ENCODE results near the gene TIGAR. TPM values are rescaled to one million over a fixed set of nuclear protein-coding genes. Genes with fewer than 3 reads are reported as not detected.

TIGAR gene
- total RNA-seq, 1 donor from 2014 or later, result 13.6 TPM

DNA sequence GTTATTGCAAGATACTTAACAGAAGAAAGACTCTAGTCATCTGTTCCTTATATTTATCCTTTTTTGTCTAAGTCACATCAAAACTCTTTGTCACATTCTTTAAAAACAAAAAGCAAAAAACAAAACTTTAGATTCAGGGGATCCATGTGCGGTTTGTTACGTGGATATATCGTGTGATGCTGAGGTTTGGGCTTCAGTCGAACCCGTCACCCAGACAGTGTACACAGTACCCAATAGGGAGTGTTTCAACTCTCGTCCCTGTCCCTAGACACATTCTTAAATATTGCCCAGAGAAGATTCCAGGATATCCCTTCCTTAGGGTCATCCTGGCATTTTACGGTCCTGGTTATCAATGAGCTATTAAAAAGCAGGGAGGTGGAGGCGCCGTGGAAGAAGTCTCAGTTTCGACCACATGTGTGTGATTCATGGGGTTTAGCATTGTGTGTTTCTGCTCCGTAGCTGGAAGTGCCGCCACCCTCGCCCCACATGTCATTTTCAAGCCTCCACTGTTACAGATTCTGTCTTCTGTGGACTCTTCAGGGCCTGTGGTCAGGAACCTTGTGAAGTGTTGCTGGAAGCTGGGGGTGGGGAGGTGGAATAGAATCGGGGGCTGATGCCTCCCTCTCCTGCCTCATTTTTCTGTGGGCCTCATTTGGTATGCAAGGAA, 27.6 kb upstream of the TIGAR start:
- Histone ChIP-seq H3K36me3 (peaks cover 28% of the 10 kb centered on the region), H3K27ac (replicated peaks) (peak overlapping the region; percentile 52), H3K4me3 (no peak overlapping the region), H3K9me3 (replicated peaks) (no peaks in the 10 kb centered on the region), H3K27me3 (ENCODE audit: low read depth) (no peaks in the 10 kb centered on the region), H3K4me1 (peaks cover 90% of the 10 kb centered on the region)
- intact Hi-C loops (cut with micrococcal nuclease), result no loop called here
- no peak for DNase-seq
- TF ChIP-seq CTCF (IDR thresholded peaks at IDR 0.05; ENCODE audit: borderline replicate concordance), result no peak

- peak overlapping the region; percentile 52 for H3K27ac ChIP-seq (replicated peaks)
- peaks cover 88% of the 10 kb centered on the region for H3K4me1 ChIP-seq
- peaks cover 23% of the 10 kb centered on the region for H3K36me3 ChIP-seq
- no peaks in the 10 kb centered on the region for H3K9me3 ChIP-seq (replicated peaks)
- no peak overlapping the region for H3K4me3 ChIP-seq
- intact Hi-C loops (cut with micrococcal nuclease), result no loop called here
- no peak for DNase-seq
- TF ChIP-seq CTCF (IDR thresholded peaks at IDR 0.05; ENCODE audit: borderline replicate concordance), result no peak
- no peaks in the 10 kb centered on the region for H3K27me3 ChIP-seq (ENCODE audit: low read depth)
Measured at GRCh38 chr12:4293966-4294505, 27.0 kb upstream of the TIGAR start.

DNA sequence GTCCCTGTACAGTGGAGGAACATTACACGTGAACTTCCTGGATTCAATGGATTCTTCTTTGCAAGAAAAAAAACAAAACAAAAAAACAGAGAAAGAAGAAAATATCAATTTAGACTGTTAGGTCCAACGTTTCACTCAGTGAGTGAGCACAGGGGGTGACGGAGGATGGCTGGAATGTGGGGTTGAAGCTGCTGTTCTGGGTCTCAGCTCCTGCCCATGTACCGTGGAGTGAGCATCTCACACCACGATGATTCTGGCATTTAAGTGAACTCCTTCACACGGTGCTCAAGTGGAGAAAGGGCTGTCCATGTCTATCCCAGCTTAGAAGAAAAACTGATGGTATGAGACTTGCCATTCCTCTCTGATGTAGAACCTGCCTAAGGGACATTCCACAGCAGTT, 24.3 kb upstream of the TIGAR start:
- H3K4me1 ChIP-seq, result peaks cover 88% of the 10 kb centered on the region
- no peaks in the 10 kb centered on the region for H3K9me3 ChIP-seq (replicated peaks)
- H3K4me3 ChIP-seq, result no peak overlapping the region
- H3K27me3 ChIP-seq (ENCODE audit: low read depth), result no peaks in the 10 kb centered on the region
- H3K36me3 ChIP-seq, result peaks cover 29% of the 10 kb centered on the region
- intact Hi-C loops (cut with micrococcal nuclease), result no loop called here
- peak overlapping the region; percentile 28 for H3K27ac ChIP-seq (replicated peaks)
- no peak for TF ChIP-seq CTCF (IDR thresholded peaks at IDR 0.05; ENCODE audit: borderline replicate concordance)
- DNase-seq, result no peak

GRCh38 chr12:4297617-4298016, 23.4 kb upstream of the TIGAR start:
- intact Hi-C loops (cut with micrococcal nuclease), result no loop called here
- DNase-seq, result no peak
- H3K36me3 ChIP-seq, result peaks cover 32% of the 10 kb centered on the region

GRCh38 chr12:4300883-4301282, 20.1 kb upstream of the TIGAR start:
- no peak overlapping the region for H3K4me3 ChIP-seq
- H3K4me1 ChIP-seq, result peaks cover 86% of the 10 kb centered on the region
- intact Hi-C loops (cut with micrococcal nuclease), result no loop called here
- TF ChIP-seq CTCF (IDR thresholded peaks at IDR 0.05; ENCODE audit: borderline replicate concordance), result no peak
- no peak for DNase-seq
- peaks cover 24% of the 10 kb centered on the region for H3K36me3 ChIP-seq
- no peaks in the 10 kb centered on the region for H3K27me3 ChIP-seq (ENCODE audit: low read depth)
- H3K9me3 ChIP-seq (replicated peaks), result no peaks in the 10 kb centered on the region
- H3K27ac ChIP-seq (replicated peaks), result peak overlapping the region; percentile 72

More at GRCh38 chr12:4297617-4298016, 23.4 kb upstream of the TIGAR start:
- TF ChIP-seq CTCF (IDR thresholded peaks at IDR 0.05; ENCODE audit: borderline replicate concordance), result no peak
- Histone ChIP-seq H3K9me3 (replicated peaks) (no peaks in the 10 kb centered on the region), H3K27me3 (ENCODE audit: low read depth) (no peaks in the 10 kb centered on the region), H3K27ac (replicated peaks) (peak overlapping the region; percentile 6), H3K4me1 (peaks cover 88% of the 10 kb centered on the region), H3K4me3 (no peak overlapping the region)

All from left ventricle myocardium inferior (tissue), 1 donor.